Kidney epithelial cell (primary cell): ENCODE results near the gene MLF2. TPM values are rescaled to one million over a fixed set of nuclear protein-coding genes. Genes with fewer than 3 reads are reported as not detected.

Experiments
- DNase-seq: peaks from one replicate; pipeline ENCODE4 v3.0.0-alpha.2; 2010; ENCODE audit warnings: low read depth
- H3K27me3 ChIP-seq: 2 replicates; pipeline ENCODE4 v1.6.0; 2011; ENCODE audit warnings: low read length; ENCODE audit not compliant: control insufficient read depth, insufficient read depth
- H3K36me3 ChIP-seq: 2 replicates; pipeline ENCODE4 v1.5.1; 2011; ENCODE audit warnings: low read length; ENCODE audit not compliant: control insufficient read depth, insufficient read depth
- H3K4me3 ChIP-seq: 2 replicates; pipeline ENCODE4 v1.5.1; 2011; ENCODE audit warnings: low read depth, mild to moderate bottlenecking, control low read depth, low read length
- total RNA-seq: library from RNA; depleted of rRNA; stranded (reverse); fragments of >200 nt; gene quantifications from 2 replicates; pipeline ENCODE4 v1.2.3, GENCODE V29; 2015
- TF ChIP-seq, protein P1 (sequence below): IDR thresholded peaks from 2 replicates; pipeline ENCODE4 v1.5.1; 2011; ENCODE audit warnings: mild to moderate bottlenecking, moderate library complexity, low read length, control low read depth, inconsistent platforms; ENCODE audit not compliant: insufficient read depth, poor library complexity, severe bottlenecking

The MLF2 gene
- total RNA-seq, 1 donor from 2014 or later, result 190 TPM

DNA sequence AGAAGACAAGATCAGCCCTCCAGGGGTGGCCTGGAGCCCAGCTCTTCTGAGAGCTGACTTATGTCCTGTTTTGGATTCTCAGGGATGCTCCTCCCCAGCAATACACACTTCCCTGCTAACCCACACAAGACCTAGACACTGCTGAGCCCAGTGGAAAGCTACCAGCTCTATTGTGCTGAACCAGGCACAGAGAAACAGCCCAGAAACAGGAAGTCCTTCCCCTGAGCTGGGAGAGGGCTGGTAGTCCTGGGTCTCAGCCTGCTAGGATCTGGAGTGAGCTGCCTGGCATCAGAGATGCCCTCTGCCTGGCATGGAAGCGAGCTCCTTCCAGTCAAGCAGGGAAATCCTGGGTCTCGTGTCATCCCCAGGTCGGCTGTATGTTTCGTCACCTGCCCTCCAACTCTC is 18.2 kb upstream of the MLF2 start:
- Histone ChIP-seq H3K4me3 (no peak overlapping the region), H3K27me3 (peaks cover 20% of the 10 kb centered on the region), H3K36me3 (peaks cover 2% of the 10 kb centered on the region)
- TF ChIP-seq, protein P1, sequence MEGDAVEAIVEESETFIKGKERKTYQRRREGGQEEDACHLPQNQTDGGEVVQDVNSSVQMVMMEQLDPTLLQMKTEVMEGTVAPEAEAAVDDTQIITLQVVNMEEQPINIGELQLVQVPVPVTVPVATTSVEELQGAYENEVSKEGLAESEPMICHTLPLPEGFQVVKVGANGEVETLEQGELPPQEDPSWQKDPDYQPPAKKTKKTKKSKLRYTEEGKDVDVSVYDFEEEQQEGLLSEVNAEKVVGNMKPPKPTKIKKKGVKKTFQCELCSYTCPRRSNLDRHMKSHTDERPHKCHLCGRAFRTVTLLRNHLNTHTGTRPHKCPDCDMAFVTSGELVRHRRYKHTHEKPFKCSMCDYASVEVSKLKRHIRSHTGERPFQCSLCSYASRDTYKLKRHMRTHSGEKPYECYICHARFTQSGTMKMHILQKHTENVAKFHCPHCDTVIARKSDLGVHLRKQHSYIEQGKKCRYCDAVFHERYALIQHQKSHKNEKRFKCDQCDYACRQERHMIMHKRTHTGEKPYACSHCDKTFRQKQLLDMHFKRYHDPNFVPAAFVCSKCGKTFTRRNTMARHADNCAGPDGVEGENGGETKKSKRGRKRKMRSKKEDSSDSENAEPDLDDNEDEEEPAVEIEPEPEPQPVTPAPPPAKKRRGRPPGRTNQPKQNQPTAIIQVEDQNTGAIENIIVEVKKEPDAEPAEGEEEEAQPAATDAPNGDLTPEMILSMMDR, result no peak
- no peak for DNase-seq

DNA sequence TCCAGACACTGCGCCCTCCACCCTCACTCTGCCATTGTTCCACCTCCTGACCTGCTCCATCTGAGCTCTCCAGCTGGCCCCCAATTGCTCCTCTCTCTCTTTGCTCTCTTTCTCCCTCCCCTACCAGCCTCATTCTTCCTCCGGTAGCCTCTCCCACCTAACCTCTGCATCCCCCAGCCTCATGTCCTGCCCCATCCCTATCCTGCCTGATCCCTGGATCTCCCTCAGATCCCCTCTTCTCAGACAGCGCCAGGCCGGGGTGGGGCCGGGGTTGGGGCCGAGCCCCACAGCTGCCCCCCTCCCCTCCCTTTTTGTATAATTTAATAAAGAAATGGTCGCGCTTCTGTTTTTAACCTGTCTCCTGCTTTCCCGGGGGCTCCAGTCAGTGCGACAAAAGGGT is 17.7 kb upstream of the MLF2 start:
- no peak for DNase-seq
- peaks cover 20% of the 10 kb centered on the region for H3K27me3 ChIP-seq
- H3K4me3 ChIP-seq, result no peak overlapping the region
- TF ChIP-seq, protein P1, result no peak
- H3K36me3 ChIP-seq, result peaks cover 2% of the 10 kb centered on the region

DNA sequence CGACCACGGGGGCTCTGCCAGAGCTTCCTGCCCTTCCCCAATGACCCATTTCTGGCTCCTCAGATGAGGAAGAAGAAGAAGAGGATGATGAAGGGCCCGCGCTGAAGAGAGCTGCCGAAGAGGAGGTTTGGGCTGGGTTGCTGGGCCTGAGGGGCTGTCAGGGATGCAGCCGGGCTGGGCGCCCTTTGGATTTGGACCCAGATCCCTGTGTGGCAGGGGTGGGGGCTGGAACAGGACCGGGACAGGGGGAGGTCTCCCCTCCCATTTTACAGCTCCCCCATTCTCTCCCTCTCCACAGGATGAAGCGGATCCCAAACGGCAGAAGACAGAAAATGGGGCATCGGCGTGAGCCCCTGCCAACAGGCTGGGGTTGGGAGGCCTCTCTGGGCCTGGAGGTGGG is 17.2 kb upstream of the MLF2 start:
- TF ChIP-seq, protein P1, result no peak
- peaks cover 2% of the 10 kb centered on the region for H3K36me3 ChIP-seq
- H3K27me3 ChIP-seq, result peaks cover 20% of the 10 kb centered on the region
- DNase-seq, result no peak
- H3K4me3 ChIP-seq, result no peak overlapping the region

DNA sequence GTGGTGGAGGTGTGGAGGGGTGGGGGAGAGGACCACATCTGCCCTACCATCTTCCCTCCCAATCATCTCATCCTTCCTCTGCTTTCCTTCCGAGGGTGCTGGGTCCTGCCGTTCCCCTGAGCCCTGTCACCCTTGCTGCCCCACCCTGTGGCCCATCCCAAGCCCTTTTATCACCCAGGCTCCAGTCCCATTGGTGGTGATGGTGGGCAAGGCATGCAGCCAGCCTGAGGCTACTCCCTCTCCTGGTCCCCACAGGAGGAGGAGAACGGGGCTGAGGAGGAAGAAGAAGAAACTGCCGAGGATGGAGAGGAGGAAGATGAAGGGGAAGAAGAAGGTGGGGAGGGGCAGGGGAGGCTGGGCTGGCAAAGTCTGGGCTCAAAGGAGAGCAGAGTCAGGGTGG is 16.7 kb upstream of the MLF2 start:
- TF ChIP-seq, protein P1, result no peak
- H3K27me3 ChIP-seq, result peaks cover 20% of the 10 kb centered on the region
- no peak overlapping the region for H3K4me3 ChIP-seq
- no peak for DNase-seq
- H3K36me3 ChIP-seq, result peaks cover 2% of the 10 kb centered on the region

DNA sequence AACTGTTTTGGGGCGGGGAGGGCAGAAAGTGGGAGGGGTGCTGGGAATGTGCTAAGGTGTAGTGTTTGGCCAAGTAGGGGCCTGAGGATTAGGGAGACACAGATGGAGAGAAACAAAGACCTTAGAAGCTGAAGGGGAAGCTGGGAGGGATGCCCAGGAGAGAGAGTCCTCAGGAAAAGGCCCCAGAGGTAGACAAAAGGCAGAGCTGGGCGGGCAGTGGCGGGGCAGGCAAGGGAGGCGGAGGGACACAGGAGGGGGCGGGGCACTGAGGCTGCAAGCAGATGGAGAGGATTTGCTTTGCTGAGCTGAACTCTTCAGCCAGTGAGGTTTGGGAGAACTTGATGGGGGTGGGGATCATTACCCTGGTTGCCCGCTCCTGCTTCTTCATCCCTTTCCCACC is 16.0 kb upstream of the MLF2 start:
- TF ChIP-seq, protein P1, result no peak
- Histone ChIP-seq H3K36me3 (peaks cover 2% of the 10 kb centered on the region), H3K4me3 (peak overlapping the region; percentile 52), H3K27me3 (peaks cover 14% of the 10 kb centered on the region)
- no peak for DNase-seq

DNA sequence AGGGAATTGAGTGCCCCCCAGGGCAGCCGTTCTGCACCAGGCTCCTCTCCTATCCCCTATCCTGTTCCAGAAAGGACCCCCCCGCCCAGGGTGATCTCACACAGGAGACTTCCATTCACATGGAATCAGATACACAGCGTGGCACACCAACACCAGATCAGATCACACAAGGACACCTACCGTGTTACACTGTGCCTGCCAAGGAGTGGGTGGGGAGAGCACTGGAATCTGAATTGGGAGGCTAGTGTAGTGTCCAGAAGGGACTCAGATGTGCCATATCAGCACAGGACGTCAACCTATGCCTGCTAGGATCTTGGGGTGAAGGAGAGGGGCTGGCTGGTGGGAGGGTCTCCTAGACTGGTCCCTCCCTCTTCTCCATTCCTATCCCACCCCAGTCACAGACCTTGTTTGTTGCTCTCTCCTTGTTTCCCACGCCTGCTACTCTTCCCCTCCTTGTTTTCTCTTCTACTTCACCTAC is 15.5 kb upstream of the MLF2 start:
- Histone ChIP-seq H3K27me3 (peaks cover 11% of the 10 kb centered on the region), H3K4me3 (peak overlapping the region; percentile 52), H3K36me3 (peaks cover 2% of the 10 kb centered on the region)
- TF ChIP-seq, protein P1, result no peak
- no peak for DNase-seq
